GM19043 (cell line): ENCODE data around the gene NPIPB8.
"Not testable (repeated sequence)": the region's sequence is repeated elsewhere in the genome, so short reads cannot be mapped to it uniquely, and the experiment has no call there.

Source experiments
- ATAC-seq: cut with Tn5 transposase; IDR thresholded peaks from one replicate; pipeline ENCODE4 v1.9.1; 2021; ENCODE audit warnings: low read depth; ENCODE audit not compliant: unreplicated experiment

Gene NPIPB8

GRCh38 chr16:28637765-28638164, at the start of gene NPIPB8:
Gene NPIPB8, plus strand, starts transcription at chr16:28638065. Its CDS starts 296 bp downstream, at chr16:28638361.
- ATAC-seq: not testable (repeated sequence)

- no peak for ATAC-seq
Measured at GRCh38 chr16:28589069-28589468, 48.8 kb upstream of the NPIPB8 start.

- ATAC-seq: no peak
Measured at GRCh38 chr16:28589930-28590329, 47.9 kb upstream of the NPIPB8 start.

- ATAC-seq: no peak
Measured at GRCh38 chr16:28590384-28591340, 47.2 kb upstream of the NPIPB8 start.

GRCh38 chr16:28591355-28591754, 46.5 kb upstream of the NPIPB8 start:
- no peak for ATAC-seq

- ATAC-seq: no peak
Measured at GRCh38 chr16:28592511-28592910, 45.4 kb upstream of the NPIPB8 start.

GRCh38 chr16:28592979-28593553, 44.8 kb upstream of the NPIPB8 start:
- no peak for ATAC-seq

- not testable (repeated sequence) for ATAC-seq
Measured at GRCh38 chr16:28595451-28595850, 42.4 kb upstream of the NPIPB8 start.

- ATAC-seq: no peak
Measured at GRCh38 chr16:28596115-28596630, 41.7 kb upstream of the NPIPB8 start.

- ATAC-seq: no peak
Measured at GRCh38 chr16:28596840-28597691, 40.8 kb upstream of the NPIPB8 start, which contains the start of gene SULT1A2. Gene SULT1A2, minus strand, starts transcription at chr16:28597050. Its CDS starts 1,120 bp downstream, at chr16:28595930.

- no peak for ATAC-seq
Measured at GRCh38 chr16:28597692-28598261, 40.1 kb upstream of the NPIPB8 start.

GRCh38 chr16:28599377-28600285, 38.2 kb upstream of the NPIPB8 start:
- peak; percentile 55 for ATAC-seq

- not testable (repeated sequence) for ATAC-seq
Measured at GRCh38 chr16:28600965-28601364, 36.9 kb upstream of the NPIPB8 start.

GRCh38 chr16:28601589-28601988, 36.3 kb upstream of the NPIPB8 start:
- ATAC-seq: not testable (repeated sequence)

GRCh38 chr16:28602062-28602461, 35.8 kb upstream of the NPIPB8 start:
- not testable (repeated sequence) for ATAC-seq

- no peak for ATAC-seq
Measured at GRCh38 chr16:28602529-28602928, 35.3 kb upstream of the NPIPB8 start.

GRCh38 chr16:28603381-28604185, 34.3 kb upstream of the NPIPB8 start:
- no peak for ATAC-seq

GRCh38 chr16:28604186-28604565, 33.7 kb upstream of the NPIPB8 start:
- ATAC-seq: no peak
